Measurements from ENCODE around the gene NSA2.
"Not testable (repeated sequence)": the region's sequence is repeated elsewhere in the genome, so short reads cannot be mapped to it uniquely, and the experiment has no call there.

Gene NSA2

GRCh38 chr5:74767579-74767913, 497 bp downstream of the NSA2 start:
- no peak for TF ChIP-seq CTCF (IDR thresholded peaks at IDR 0.05)
- Mint-ChIP-seq H3K27ac (peak overlapping the region; percentile 99), H3K36me3 (ENCODE audit: low read depth) (peaks cover 36% of the 10 kb centered on the region), H3K4me1 (peaks cover 30% of the 10 kb centered on the region), H3K27me3 (ENCODE audit: low read depth, poor library complexity) (no peaks in the 10 kb centered on the region), H3K4me3 (peak overlapping the region; percentile 100), H3K9me3 (no peaks in the 10 kb centered on the region)
- DNase-seq: peak; percentile 41

- H3K4me3 Mint-ChIP-seq: no peak overlapping the region
- H3K27me3 Mint-ChIP-seq (ENCODE audit: low read depth, poor library complexity): no peaks in the 10 kb centered on the region
- no peak overlapping the region for H3K27ac Mint-ChIP-seq
- peaks cover 11% of the 10 kb centered on the region for H3K4me1 Mint-ChIP-seq
- H3K9me3 Mint-ChIP-seq: no peaks in the 10 kb centered on the region
- H3K36me3 Mint-ChIP-seq (ENCODE audit: low read depth): peaks cover 55% of the 10 kb centered on the region
- TF ChIP-seq CTCF (IDR thresholded peaks at IDR 0.05): no peak
- no peak for DNase-seq
These were observed 5.3 kb downstream of the NSA2 start for GRCh38 chr5:74772359-74772758.

GRCh38 chr5:74778609-74779008, 11.6 kb downstream of the NSA2 start:
- Mint-ChIP-seq H3K9me3 (no peaks in the 10 kb centered on the region), H3K36me3 (ENCODE audit: low read depth) (peaks cover 17% of the 10 kb centered on the region), H3K27ac (no peak overlapping the region), H3K27me3 (ENCODE audit: low read depth, poor library complexity) (no peaks in the 10 kb centered on the region), H3K4me3 (no peak overlapping the region), H3K4me1 (no peaks in the 10 kb centered on the region)
- TF ChIP-seq CTCF (IDR thresholded peaks at IDR 0.05): no peak
- no peak for DNase-seq

GRCh38 chr5:74786851-74787250, 19.8 kb downstream of the NSA2 start:
- H3K9me3 Mint-ChIP-seq: peaks cover 14% of the 10 kb centered on the region
- H3K4me3 Mint-ChIP-seq: no peak overlapping the region
- no peak overlapping the region for H3K27ac Mint-ChIP-seq
- TF ChIP-seq CTCF (IDR thresholded peaks at IDR 0.05): no peak
- H3K36me3 Mint-ChIP-seq (ENCODE audit: low read depth): peaks cover 72% of the 10 kb centered on the region
- no peak for DNase-seq
- no peaks in the 10 kb centered on the region for H3K27me3 Mint-ChIP-seq (ENCODE audit: low read depth, poor library complexity)
- no peaks in the 10 kb centered on the region for H3K4me1 Mint-ChIP-seq

GRCh38 chr5:74787424-74787823, 20.4 kb downstream of the NSA2 start:
- Mint-ChIP-seq H3K27me3 (ENCODE audit: low read depth, poor library complexity) (no peaks in the 10 kb centered on the region), H3K36me3 (ENCODE audit: low read depth) (peaks cover 78% of the 10 kb centered on the region), H3K4me1 (no peaks in the 10 kb centered on the region), H3K27ac (no peak overlapping the region), H3K9me3 (peaks cover 14% of the 10 kb centered on the region), H3K4me3 (no peak overlapping the region)
- no peak for DNase-seq
- TF ChIP-seq CTCF (IDR thresholded peaks at IDR 0.05): no peak

- not testable (repeated sequence) for H3K4me1 Mint-ChIP-seq; H3K27ac Mint-ChIP-seq; H3K27me3 Mint-ChIP-seq (ENCODE audit: low read depth, poor library complexity); DNase-seq; H3K4me3 Mint-ChIP-seq
- H3K9me3 Mint-ChIP-seq: peaks cover 12% of the 10 kb centered on the region
- peaks cover 90% of the 10 kb centered on the region for H3K36me3 Mint-ChIP-seq (ENCODE audit: low read depth)
These were observed 24.6 kb downstream of the NSA2 start for GRCh38 chr5:74791669-74792068.

All from nephron progenitor cell (in vitro differentiated cells).